Activated CD8-positive, alpha-beta memory T cell treated with anti-CD3 and anti-CD28 coated beads for 4 hours (primary cell): Measurements from ENCODE around the gene COBL.
"Not testable (repeated sequence)": the region's sequence is repeated elsewhere in the genome, so short reads cannot be mapped to it uniquely, and the experiment has no call there.

Experiments used
- DNase-seq, 2 donors: peaks; one replicate each; pipeline ENCODE4 v3.0.0-alpha.2; 2020; ENCODE audit warnings: low read depth in 2 of 2

Gene COBL

DNA sequence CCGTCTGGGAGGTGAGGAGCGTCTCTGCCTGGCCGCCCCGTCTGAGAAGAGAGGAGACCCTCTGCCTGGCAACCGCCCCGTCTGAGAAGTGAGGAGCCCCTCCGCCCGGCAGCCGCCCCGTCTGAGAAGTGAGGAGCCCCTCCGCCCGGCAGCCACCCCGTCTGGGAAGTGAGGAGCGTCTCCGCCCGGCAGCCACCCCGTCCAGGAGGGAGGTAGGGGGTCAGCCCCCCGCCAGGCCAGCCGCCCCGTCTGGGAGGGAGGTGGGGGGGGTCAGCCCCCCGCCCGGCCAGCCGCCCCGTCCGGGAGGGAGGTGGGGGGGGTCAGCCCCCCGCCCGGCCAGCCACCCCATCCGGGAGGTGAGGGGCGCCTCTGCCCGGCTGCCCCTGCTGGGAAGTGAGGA is 108.5 kb downstream of the COBL start:
- not testable (repeated sequence) for DNase-seq

DNA sequence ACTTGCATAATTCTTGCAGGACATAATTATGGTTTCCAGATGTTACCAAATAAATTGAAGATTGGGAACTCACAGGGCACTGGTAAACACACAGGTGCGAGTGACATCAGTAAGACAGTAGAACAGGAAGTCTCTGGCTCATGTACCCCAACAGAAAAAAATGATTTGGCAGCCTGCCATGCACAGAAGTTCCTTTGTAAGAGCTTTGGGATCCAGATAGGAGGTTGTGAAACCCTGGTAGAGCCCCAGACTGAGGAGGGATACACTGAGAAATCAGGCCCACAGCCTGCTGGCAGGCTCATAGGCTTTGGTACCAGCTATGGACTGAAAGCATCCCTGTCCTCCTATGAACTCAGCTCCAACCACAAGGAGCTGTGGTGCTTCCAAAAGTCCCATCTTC is 118.0 kb downstream of the COBL start:
- no peak for DNase-seq

DNA sequence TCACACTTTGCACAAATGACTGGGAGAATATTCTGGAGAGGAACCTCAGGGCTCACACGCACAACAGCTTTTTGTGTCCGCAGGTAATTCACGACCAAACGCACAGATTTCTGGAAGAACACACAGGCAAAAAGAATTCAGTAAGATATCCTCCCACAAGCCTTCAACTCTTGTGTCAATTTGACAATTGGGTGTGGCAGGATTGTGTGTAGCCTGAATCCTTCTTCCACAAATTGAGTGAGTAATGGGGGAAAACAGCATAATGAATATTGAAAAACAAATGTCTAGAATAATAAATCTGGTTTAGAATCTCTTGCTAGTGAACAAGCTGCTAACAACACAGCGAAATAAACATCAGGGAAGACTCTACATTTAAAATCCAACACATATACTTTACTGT is 125.6 kb downstream of the COBL start:
- DNase-seq: no peak

DNA sequence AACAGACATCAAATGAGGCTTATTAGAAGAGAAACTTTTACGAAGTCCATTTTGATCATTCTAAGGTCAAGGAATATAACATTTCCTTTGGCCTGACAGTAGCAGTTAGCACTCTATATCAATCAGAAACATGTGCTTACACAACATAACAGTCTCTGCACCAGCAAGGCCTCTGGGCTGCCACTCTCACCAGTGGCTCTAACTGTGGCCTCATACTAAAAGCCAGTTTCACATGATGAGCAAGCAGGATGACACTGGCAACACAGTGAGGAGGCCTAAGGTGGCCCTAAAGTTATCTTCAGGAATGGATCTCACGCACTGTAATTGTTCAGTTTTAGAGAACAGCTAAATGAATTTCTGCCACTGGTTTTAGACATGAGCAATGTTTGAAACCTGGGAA is 126.8 kb downstream of the COBL start:
- no peak for DNase-seq

DNA sequence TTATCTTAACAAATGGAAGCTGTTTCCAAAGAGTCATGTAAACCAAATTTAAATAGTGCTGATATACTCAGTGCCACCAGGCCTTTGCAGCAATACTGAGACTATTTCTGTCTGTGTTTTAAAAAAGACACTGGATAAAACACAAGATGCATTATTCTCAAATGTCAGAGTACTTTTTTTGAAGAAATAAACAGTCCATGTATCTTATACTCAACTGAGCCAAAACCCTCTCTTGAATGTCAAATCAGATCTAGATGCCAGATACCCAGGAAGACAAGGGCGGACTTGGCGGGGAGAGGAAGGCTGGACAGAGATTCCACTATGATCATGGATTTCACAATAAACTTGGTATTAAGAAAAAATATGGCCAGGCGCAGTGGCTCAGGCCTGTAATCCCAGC is 127.6 kb downstream of the COBL start:
- DNase-seq: no peak

DNA sequence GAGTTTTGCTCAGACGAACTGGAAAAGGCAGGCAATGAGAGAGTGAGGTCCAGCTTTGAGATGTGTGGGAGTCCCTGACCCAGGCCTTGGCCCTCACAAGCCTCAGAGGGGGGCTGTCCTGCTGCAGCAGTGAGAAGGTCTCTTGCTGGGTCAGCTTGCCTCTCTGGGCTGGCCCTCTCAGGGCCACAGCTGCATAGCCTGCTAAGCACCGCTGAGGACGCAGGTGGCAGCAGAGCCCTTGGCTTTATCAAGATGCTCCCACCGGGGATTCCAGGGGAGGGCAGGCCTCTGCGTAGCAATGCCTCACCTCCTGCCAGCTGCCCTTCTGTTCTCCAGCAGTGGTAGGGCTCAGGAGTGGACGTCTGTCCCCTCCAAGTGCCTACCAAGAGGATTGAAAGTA is 128.7 kb downstream of the COBL start:
- no peak for DNase-seq

DNA sequence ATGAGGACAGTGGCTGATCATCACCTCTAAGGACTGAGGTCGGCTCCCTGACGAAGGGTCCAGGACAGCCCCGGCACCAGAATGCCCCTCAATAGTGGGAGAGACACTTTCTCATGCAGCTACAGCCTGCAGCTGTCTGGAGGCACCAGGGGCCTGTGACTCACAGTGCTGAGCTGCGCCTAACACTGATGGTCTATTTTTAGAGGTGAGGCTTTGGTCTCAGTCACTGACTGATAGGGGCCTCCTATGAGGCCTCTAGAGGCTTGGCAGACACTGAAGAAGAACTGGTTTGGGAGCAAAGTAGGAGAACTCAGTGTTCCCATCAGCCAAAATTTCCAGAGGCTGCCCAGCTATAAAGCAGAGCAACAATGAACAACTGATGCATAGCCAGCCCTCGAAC is 130.1 kb downstream of the COBL start:
- no peak for DNase-seq

DNA sequence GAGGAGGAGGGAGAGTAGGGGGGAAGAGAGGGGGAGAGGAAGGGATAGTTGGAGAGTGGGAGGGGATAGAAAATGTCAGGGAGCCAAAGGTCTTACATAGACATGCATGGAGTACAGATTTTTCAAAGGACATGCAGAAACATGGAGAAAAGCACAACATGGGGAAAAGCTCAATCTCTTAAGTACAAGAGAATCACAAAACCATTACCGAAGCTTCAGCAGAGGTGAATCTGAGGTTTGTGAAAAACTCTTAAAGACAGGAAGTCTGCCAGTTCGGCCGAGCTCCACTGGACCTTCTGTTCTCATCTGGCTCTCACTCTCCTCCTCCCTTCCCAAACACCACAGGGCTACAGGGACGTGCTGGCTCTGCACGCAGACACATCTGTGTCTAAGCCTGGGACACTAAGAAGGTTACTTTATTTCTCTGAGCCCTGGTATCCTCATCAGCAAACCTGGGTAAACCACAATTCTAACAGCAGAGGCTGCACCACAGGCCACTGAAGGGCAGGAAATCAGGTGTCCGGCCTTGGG is 133.9 kb downstream of the COBL start:
- DNase-seq: no peak

DNA sequence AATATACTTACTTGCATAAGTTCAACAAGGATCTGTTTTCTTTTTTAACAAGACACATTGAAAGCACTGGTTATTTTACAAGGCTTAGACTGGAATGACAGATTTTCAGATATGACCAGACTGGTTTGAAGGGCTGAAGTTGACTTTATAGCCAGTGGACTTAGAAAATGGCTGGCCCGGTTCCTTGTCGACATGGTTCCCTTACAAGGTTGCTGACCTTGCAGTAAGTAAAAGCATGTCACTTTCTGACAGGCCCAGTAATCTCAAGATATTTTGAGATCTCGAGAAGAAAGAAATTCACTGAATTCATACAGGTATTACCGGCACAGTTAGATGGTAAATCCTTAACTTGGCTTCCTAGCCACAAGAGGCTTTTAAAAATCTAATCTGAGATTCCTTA is 136.5 kb downstream of the COBL start:
- no peak for DNase-seq

DNA sequence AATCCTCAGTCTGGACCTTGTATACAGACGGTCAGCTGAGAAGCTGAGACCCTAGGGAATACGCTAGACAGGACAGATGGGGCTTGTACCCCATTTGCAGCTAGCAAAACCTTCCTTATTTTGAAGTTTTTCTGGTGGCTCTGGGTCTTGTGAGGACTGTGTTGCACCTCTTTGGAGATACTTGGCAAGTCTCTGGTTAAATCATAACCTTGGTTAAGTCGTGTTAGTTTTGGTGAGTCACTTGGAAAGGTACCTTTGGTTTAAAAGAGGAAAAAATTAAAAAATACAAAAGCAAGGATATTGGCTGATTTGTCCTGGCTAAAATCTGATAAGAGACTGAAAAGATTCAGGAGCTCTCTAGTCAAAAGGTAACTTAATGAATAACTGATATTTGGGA is 140.6 kb downstream of the COBL start:
- no peak for DNase-seq

DNA sequence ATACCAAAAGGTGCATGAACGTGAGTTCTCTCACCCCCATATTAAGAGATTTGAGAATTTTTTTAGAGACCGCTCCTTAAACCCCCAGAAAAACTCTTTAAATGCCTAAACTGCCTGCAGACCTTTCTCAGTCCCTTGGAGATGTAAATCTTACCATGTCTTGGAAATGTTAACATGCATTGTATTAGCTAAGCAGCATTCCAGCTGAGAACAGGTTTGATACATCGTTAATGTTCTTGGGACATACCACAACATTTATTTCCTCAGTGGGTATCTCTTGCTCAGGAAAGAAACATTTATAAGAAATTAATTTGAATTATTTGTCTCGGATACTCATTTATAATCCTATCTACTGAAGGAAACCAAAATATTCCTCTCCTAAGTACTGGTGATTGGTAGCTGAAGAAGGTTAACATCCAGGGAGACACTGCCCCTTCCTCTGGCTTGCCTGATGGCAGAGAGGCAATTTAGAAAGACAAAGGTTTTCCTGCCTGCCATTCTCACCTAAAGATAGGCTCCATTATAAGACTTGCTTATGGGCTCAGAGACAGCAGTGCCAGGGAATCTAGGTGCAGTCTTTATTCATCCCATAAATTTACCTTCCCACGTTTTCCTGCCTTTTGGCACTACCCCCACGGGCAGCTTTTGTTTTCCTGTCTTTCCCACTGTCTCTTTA is 141.2 kb downstream of the COBL start:
- no peak for DNase-seq

DNA sequence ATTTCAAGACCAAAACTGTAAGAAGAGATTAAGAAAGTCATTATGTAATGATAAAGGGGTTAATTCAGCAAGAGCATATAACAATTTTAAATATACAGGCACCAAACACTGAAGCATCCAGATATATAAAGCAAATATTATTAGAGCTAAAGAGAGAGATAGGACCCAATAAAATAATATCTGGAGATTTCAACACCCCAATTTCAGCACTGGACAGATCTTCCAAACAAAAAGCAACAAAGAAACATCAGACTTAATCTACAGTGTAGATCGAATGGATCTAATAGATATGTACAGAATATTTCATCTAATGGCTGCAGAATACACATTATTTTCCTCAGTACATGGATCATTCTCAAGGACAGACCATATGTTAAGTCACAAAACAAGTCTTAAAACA is 151.3 kb downstream of the COBL start:
- DNase-seq: no peak

DNA sequence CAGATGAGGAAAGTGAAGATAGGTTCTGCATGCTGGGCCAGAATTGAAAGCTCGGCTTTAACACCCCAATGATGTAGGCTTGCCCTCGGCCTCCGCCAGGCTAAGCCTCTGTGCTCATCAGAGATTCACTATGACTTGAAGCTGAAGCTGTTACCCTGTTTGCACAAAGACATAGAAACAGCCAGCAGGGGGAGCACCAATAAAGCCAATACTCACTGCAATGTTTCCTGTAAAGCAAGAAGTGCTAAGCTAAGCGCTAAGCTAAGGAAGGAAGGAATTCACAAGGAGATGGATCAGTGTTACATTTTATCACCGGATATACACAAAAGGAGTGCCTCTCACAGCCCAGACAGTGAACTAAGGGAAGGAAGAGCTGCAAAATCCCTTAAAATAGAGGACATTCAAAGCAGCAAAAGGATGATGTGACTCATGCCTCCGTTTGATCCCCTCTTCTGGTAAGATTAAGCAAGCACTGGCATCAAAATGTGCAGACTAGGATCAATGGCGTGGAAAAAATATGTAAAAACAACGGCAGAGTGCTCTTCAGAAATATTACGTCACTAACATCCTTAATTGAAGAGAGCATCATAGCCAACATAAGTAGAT is 153.8 kb downstream of the COBL start:
- DNase-seq: peak; percentile 10 to 25

DNA sequence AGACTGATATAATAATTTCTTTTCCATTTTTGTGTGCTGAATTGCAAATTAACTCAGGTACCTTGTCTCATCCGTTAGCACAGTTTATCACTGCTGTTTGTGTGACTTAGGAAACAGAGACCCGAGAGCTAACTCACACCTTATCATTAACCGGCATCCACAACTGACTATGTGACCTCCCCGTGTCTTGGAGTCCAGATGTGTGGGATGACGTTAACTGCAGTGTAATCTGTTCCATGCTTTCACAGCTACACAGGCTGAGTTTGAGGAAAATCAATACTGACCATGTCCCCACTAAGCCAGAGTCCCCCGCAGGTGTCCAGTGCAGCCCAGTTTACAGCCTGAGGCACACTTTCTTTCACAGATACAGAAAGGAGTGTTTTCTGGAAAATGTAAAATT is 154.7 kb downstream of the COBL start:
- no peak for DNase-seq

DNA sequence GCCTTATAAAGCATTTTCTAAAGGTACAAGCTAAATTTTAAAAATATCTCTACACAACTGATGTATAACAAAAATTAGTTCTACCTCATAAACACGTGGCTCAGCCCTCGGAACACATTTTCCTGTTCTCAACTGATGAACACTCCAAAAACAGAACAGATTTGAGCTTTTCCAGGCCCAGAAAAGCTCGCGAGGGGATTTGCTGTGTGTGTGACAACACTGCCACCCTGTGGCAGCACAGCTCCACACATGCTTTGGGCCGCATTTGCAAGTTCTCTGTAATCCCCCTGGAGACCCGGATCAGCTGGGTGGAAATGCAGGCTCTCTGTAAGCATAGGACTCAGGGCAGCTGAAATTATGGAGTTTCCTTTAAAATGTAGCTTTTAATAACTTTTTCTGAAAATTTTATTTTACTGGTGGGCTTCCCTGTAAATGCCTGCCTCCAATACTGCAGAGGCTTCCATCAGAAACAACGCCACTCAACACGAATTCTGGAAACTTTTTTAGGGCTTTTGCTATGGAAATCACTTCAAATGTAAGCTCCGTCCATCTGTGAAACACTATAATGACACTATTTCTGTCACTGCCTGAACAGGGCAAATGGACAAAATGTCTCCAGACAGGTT is 155.5 kb downstream of the COBL start:
- DNase-seq: peak; percentile 13 to 24

DNA sequence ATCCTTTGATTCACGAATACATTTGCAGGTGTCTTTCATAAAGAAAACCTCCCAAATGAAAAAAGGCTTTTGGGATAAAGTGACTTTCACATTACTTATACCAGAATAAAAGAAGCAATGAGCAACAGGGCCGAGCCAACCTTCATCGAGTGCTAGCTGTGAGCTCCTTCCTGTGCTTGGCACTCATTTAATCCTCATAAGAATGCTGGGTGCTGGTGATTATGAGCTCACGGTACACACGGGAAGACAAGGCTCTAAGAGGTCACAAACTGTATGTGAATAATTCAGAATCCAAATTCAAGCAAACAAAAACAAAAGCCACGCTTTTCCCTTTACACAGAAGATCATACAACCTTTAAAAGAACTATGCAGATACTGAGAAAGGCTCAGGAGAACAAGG is 156.2 kb downstream of the COBL start:
- DNase-seq: no peak

DNA sequence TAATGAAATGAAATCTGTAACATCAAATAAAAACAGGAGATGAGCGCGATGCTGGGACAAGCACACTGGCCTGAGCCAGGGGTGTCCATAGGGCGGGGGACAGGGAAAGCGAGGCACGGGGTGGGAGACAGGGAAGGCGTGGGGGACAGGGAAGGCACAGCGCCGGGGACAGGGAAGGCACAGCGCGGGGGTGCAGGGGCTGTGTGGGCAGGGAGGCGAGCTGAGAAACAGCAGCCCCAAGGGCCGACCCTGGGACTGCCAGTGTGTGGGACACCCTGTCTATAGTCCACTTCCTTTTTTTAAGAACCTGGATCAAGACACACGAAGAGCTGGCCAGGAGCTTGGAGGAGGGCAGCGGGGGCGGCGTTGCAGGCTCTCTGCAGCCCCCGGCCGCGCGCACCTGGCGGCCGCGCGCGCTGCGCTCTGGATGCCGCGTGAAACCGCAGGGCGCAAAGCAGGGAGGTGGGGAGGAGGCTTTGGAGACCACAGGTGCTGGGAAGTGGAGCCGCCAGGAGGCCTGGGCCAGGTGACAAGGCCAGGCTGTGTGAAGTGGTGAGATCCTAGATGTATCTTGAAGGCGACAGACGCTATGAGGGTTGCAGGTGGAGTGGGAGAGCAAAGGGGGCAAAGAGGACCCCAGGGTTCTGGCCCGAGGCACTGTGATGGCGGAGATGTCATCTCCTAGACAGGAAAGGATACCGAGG is 157.7 kb downstream of the COBL start:
- DNase-seq: no peak

DNA sequence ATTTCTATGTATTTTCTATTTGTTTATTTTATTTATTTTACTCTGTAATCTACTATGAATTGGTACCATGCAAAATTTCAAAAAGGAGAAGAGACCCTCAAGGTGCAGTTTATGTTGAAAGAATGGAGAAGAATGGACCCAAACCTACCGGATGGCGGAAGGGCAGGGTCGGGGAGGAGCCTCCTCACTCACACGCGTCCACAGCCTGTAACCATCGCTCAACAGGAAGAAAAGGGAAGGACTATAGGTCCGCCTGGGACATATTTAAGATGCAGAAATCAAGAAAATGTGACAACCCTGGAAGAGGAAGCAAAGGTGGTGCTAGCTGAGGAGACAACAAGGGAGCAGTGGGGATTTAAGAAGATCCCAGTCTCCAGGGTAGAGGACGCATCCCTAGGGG is 158.4 kb downstream of the COBL start:
- DNase-seq: no peak

DNA sequence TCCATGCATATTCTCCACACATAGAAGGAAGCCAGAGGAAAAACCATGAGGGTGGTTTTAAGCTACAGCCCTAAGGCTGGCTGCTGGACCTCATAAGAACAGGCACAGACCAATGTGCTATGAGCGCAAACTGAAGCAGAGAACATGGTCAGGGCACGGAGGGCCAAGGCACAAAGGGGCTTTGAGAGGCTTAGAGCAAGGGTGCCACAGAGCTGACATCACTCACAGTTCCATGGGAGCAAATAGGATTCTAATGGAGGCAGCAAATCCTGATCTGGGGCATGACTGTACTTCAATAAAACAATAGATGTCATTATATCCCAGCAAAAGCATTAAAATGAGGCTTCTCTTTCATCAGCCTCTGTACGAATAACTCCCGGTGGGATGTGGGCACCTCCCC is 162.4 kb downstream of the COBL start:
- no peak for DNase-seq

DNA sequence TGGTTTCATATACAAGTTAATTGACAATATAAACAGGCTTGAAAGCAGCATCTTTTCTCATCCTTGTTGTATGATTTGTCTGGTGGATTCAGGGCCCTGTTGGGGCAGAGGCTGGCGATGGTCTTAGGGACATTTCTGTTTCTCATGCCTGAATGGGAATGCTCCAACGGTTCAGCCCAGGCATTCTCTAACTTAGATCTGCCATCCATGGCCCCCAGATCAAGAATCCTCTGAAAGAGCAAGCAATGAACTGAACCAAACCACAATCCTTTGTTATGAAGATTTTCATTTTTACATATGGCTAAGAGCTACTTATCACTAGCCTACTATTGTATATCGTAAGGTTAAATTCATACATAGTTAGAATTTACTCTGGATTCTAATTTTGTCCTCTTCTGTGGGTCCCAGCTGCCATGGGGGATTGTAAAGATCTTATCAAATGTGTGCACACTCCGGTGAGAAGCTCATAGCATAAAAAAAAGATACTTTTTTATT is 163.9 kb downstream of the COBL start:
- no peak for DNase-seq

DNA sequence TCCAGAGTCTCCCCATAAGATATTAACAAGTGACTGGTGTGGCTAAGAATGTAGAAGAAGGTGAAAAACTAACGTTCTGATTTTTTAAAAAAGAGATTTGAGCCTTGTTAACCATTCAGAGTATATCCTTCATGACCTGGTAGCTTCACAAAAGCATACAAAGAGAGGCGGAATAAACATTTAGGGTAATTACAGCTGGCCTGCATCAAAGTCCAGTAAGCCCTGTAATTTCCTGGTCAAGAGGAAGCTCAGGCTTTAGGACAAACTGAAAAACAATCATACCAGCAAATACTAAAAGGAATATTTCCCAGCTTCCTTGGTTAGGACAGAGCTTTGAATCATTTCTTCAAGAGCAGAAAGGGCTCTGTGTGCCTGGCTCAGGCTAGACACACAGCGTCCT is 165.2 kb downstream of the COBL start:
- DNase-seq: no peak

DNA sequence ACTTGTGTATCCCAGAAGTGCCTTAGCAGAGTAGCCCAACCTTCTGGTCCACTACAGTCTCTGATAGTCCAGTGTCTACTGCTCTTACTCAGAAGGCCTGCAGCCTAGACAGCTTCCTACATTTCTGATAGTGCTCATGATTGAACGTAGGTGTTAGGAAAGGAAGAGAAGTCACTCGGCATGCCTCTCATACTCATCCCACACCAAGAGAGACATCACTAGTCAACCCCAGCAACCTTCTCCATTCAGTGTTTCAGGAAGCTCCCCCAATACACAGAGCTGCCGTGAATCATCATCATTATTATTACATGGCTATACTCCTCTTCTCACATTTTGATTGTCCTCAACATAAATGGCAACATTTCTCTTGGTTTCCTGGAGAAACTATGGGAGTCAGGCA is 166.4 kb downstream of the COBL start:
- DNase-seq: no peak

DNA sequence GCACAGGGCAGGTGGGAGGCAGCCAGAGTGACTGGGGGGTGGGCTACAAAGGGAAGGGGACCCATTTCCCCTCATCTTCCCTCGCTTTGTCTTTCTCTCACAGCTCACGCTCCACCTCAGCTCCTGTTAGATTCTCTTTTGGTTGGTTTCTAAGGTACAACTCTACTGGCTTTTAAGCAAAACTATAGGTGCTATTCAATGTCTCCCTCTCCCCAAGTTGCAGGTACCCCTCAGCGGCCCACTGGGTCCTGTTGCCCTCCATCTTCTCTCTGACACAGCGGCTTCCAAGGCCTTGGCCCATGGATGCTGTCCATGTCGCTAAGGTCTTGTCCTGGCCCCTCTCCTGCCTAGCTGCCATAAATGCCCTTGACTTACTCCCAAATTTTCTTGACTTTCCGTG is 168.4 kb downstream of the COBL start:
- no peak for DNase-seq
